D341Med (cell line): ENCODE data around the gene APLF.

Experiments
- DNase-seq: peaks from one replicate; pipeline ENCODE4 v3.0.0; 2012; ENCODE audit warnings: low spot score

The APLF gene

GRCh38 chr2:68467077-68467960 lies at the start of gene APLF, which contains the start of gene FBXO48:
APLF (plus strand) TSS chr2:68467585; CDS start chr2:68467732, 147 bp downstream.
FBXO48 (minus strand) TSS chr2:68467294; CDS start chr2:68465145, 2,149 bp downstream.
- peak; percentile 92 for DNase-seq

- no peak for DNase-seq
Observed at GRCh38 chr2:68417926-68418325, 49.5 kb upstream of the APLF start.

GRCh38 chr2:68418419-68418818 lies 49.0 kb upstream of the APLF start:
- no peak for DNase-seq

GRCh38 chr2:68418855-68419254 lies 48.5 kb upstream of the APLF start:
- DNase-seq: no peak

GRCh38 chr2:68420254-68420910 lies 47.0 kb upstream of the APLF start:
- DNase-seq: no peak

- no peak for DNase-seq
Observed at GRCh38 chr2:68423966-68424650, 43.3 kb upstream of the APLF start.

GRCh38 chr2:68425503-68425902 lies 41.9 kb upstream of the APLF start:
- no peak for DNase-seq

- DNase-seq: no peak
Observed at GRCh38 chr2:68426446-68426845, 40.9 kb upstream of the APLF start.

GRCh38 chr2:68426848-68427579 lies 40.4 kb upstream of the APLF start:
- DNase-seq: no peak

GRCh38 chr2:68428126-68428525 lies 39.3 kb upstream of the APLF start:
- no peak for DNase-seq

- DNase-seq: no peak
Observed at GRCh38 chr2:68428746-68429145, 38.6 kb upstream of the APLF start.

GRCh38 chr2:68429311-68429826 lies 38.0 kb upstream of the APLF start:
- no peak for DNase-seq

GRCh38 chr2:68431316-68431972 lies 35.9 kb upstream of the APLF start:
- DNase-seq: no peak

- DNase-seq: no peak
Observed at GRCh38 chr2:68432696-68433658, 34.4 kb upstream of the APLF start.

GRCh38 chr2:68434981-68435380 lies 32.4 kb upstream of the APLF start:
- DNase-seq: no peak

- no peak for DNase-seq
Observed at GRCh38 chr2:68435615-68436014, 31.8 kb upstream of the APLF start.

GRCh38 chr2:68436270-68436669 lies 31.1 kb upstream of the APLF start:
- no peak for DNase-seq

GRCh38 chr2:68438455-68439303 lies 28.7 kb upstream of the APLF start:
- no peak for DNase-seq
